ENCODE measurements around the gene ALAD. TPM values are rescaled to one million over a fixed set of nuclear protein-coding genes. Genes with fewer than 3 reads are reported as not detected.
"Not testable (repeated sequence)": the region's sequence is repeated elsewhere in the genome, so short reads cannot be mapped to it uniquely, and the experiment has no call there.

The ALAD gene
- total and polyA plus RNA-seq, 2 of the 13 experiments (the other 11 are each of a cell fraction or from before 2014, with no cell fraction given) = 21.8 to 30.1 TPM

- TF ChIP-seq PAXIP1 (CRISPR knock-in tag; conservative IDR thresholded peaks at IDR 0.05) (0 out of 2 replicates have a peak, but pooled peaks have one; percentile 24), IKZF5 (CRISPR knock-in tag; IDR thresholded peaks at IDR 0.05) (peak; percentile 22; the same call in 1 of the 2 replicates), ETV5 (CRISPR knock-in tag; IDR thresholded peaks at IDR 0.05; ENCODE audit: borderline replicate concordance) (peak; percentile 69; the same call in 1 of the 2 replicates), RXRB (CRISPR knock-in tag; IDR thresholded peaks at IDR 0.05; ENCODE audit: borderline replicate concordance) (peak; percentile 35; the same call in 1 of the 2 replicates), SALL1 (CRISPR knock-in tag; IDR thresholded peaks at IDR 0.05) (peak; percentile 49; the same call in 1 of the 2 replicates), SKIL (CRISPR knock-in tag; IDR thresholded peaks at IDR 0.05; ENCODE audit: borderline replicate concordance) (peak; percentile 54; the same call in 1 of the 2 replicates), HNF4A (CRISPR knock-in tag; IDR thresholded peaks at IDR 0.05) (peak; percentile 23; the same call in 1 of the 2 replicates), HMG20A (CRISPR knock-in tag; IDR thresholded peaks at IDR 0.05; ENCODE audit: borderline replicate concordance) (no peak)
These were observed 32.6 kb downstream of the ALAD start (continued) for GRCh38 chr9:113368348-113368981.

GRCh38 chr9:113365652-113366051 is 35.4 kb downstream of the ALAD start:
- BruUV-seq (replicated peaks); DNase-seq (ENCODE audit: low spot score); H3K36me3 ChIP-seq (replicated peaks in 1 of 2; ENCODE audit: control insufficient read depth in 1 of 2, insufficient read depth in 2 of 2, low read length in 2 of 2); H3K27ac ChIP-seq (ENCODE audit: extremely low read length, insufficient read depth, low read length); FAIRE-seq; intact Hi-C loops (cut with micrococcal nuclease; ENCODE audit: unreplicated experiment); H4K20me1 ChIP-seq (ENCODE audit: insufficient read depth, low read length); H3K4me2 ChIP-seq (ENCODE audit: low read depth, low read length); H2AFZ ChIP-seq (ENCODE audit: low read length); in situ Hi-C loops (cut with HindIII; ENCODE audit: extremely low pct_ligation_motif_present, low pct_unique_long_range_greater_than_20kb); H3K9ac ChIP-seq (ENCODE audit: insufficient read depth, low read depth, low read length); ATAC-seq; H3K9me3 ChIP-seq (ENCODE audit: low read length); H3K79me2 ChIP-seq (ENCODE audit: insufficient read depth, low read length); H3K4me3 ChIP-seq (replicated peaks in 1 of 3; ENCODE audit: insufficient read depth in 1 of 3, low read depth in 2 of 3, low read length in 3 of 3); H3K27me3 ChIP-seq (ENCODE audit: control insufficient read depth in 1 of 2, insufficient read depth in 2 of 2, low read length in 2 of 2); CTCF ChIA-PET (ENCODE audit: low intra/inter-chr PET ratio, low total read pairs): not testable (repeated sequence)
- POLR2A ChIA-PET = interaction anchor here (1.1 to 3.0 kb wide), 3 partner anchors 11 to 45 kb away, joined by 3 to 16 read pairs (median 5); partner anchors contain the start of genes C9orf43, HDHD3, POLE3 and WDR31
- 33% methylated on average over 3 of the region's 3 CpGs for WGBS (ENCODE audit: low lambda C conversion rate)
- H3K4me1 ChIP-seq (ENCODE audit: insufficient read depth, low read length) = peaks cover 58% of the 10 kb centered on the region

Measured in HepG2 (cell line).